Measurements from ENCODE around the gene DDC.
"Not testable (repeated sequence)": the region's sequence is repeated elsewhere in the genome, so short reads cannot be mapped to it uniquely, and the experiment has no call there.

DDC gene

DNA sequence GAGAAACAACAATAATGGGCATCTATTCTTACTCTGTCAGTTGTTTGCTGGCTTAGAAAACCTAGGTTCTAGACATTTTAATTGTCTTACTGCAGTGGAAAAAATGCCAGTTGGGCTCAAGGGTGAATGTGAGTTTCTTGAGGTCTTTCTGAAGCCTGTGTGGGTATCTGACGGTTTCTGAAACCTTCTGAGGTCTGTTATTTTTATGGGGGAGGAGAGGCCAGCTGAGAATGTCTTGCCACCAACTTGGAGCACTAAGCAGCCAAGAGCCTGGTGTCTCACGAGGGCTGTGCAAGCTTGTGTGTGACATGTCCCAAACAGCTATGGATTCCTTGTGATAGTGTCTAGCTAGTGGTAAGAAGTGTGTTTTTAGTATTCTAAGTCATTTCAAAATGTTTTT, 24.2 kb upstream of the DDC start:
- no peak for TF ChIP-seq CTCF (conservative IDR thresholded peaks at IDR 0.05; ENCODE audit: low read depth, low read length)
- no peak for DNase-seq (ENCODE audit: low read depth)
- H3K4me3 ChIP-seq (ENCODE audit: low read depth, low read length): no peak overlapping the region

DNA sequence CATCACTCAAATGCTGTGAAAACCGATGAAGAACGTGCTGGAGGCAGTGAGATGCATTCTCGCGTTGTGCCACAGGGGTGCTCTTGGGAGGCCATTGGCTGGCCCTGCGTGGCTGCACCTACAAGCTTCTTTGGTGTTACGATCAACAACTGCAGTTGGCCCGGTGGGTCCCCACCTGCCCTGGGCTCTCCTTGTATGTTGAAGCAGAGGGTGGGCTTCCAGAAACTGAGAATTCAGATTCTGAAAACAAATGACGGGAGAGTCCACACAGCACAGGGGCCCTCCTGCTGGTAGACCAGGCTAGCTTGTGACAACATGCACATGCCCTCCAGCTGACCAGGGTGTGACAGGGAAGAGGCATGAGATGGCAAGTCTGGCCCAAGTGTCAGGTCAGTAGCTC, 23.7 kb upstream of the DDC start:
- no peak overlapping the region for H3K4me3 ChIP-seq (ENCODE audit: low read depth, low read length)
- peak; percentile 7 for DNase-seq (ENCODE audit: low read depth)
- peak; percentile 28 for TF ChIP-seq CTCF (conservative IDR thresholded peaks at IDR 0.05; ENCODE audit: low read depth, low read length)

DNA sequence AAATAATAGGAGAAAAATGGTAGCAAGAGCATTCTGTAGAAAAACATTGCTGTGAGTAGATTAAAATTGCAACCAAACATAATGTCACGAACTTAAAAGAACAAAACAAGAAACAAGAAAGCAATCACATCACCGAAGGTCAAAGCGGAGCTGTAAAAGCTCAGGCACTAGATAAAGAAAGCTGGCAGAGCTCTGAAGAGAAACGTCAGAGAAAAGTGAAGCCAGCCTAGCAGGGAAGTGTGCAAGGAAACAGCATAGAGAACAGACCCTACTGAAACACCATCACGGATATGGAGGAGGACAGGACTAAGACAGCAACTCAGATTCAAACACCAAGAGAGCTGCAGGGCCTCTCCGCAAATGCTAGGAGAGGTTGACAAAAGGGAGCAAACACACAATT, 22.5 kb upstream of the DDC start:
- TF ChIP-seq CTCF (conservative IDR thresholded peaks at IDR 0.05; ENCODE audit: low read depth, low read length): no peak
- no peak for DNase-seq (ENCODE audit: low read depth)
- no peak overlapping the region for H3K4me3 ChIP-seq (ENCODE audit: low read depth, low read length)

DNA sequence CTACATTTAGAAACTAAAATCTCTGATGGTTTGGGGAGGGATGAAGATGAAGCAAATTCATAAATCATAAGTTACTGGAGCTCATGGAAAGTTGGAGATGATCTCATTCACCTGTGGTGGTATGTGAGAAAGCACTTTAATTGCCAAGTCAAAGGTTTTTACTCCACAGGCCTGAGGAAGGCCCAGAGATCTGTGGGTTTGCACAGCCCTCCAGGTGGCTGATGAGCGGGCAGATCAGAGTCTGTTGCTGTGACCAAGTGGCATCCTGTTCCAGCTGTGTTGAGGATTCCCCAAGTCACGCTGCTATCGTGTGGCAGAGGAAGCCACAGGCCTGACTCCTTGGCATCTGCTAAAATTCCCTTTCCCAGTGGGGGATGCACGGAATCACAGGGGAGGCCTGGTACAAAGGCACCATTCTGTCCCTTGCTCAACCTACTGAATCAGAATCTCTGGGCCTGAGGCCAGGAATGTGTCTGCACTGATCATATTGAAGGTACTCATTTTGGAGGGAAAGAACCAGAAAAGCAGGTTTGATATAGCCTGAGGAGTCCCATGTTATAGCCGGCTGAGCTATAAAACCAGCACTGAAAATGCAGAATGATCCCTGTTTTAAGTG, 19.7 kb upstream of the DDC start:
- no peak for TF ChIP-seq CTCF (conservative IDR thresholded peaks at IDR 0.05; ENCODE audit: low read depth, low read length)

GRCh38 chr7:50584386-50584785, 19.2 kb upstream of the DDC start:
- no peak overlapping the region for H3K4me3 ChIP-seq (ENCODE audit: low read depth, low read length)
- TF ChIP-seq CTCF (conservative IDR thresholded peaks at IDR 0.05; ENCODE audit: low read depth, low read length): no peak
- no peak for DNase-seq (ENCODE audit: low read depth)

More for the DNA sequence above, 19.7 kb upstream of the DDC start:
- no peak overlapping the region for H3K4me3 ChIP-seq (ENCODE audit: low read depth, low read length)
- no peak for DNase-seq (ENCODE audit: low read depth)

DNA sequence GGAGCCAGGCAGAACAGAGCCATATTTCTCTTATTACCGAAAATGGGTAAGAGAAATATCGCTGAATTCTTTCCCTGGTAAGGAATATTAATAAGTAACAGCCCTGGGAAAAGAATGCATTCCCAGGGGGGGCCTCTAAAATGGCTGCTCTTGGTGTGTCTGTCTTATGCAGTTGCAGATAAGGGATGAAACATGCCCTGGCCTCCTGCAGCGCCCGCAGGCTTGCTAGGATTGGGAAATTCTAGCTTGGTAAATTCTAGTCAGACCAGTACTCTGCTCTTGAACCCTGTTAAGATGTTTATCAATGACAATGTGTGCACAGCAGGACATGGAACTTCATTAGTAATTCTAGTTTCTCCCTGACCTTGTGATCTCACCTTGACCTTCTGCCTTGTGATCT, 18.1 kb upstream of the DDC start:
- DNase-seq (ENCODE audit: low read depth); H3K4me3 ChIP-seq (ENCODE audit: low read depth, low read length): not testable (repeated sequence)

- not testable (repeated sequence) for H3K4me3 ChIP-seq (ENCODE audit: low read depth, low read length); DNase-seq (ENCODE audit: low read depth)
Measured at GRCh38 chr7:50582271-50582670, 17.1 kb upstream of the DDC start.

DNA sequence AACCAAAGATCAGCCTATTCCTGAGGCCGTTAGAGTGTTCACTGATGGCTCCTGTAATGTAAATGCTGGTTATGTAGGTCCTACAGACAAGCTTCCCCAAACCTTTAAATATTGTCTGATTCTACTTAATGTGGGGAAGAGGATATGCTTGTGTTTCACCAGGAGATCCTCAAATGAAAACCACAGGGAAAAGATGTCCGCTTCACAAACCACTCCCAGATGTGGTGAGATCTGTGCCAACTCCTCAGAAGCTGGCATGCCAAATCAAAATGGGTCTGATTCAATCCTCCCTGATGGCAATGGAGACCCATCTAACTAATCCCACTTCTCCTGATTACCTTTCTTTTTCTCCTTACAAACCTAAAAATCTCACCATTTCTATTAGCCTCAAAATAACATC, 15.5 kb upstream of the DDC start:
- not testable (repeated sequence) for H3K4me3 ChIP-seq (ENCODE audit: low read depth, low read length); DNase-seq (ENCODE audit: low read depth)

GRCh38 chr7:50580057-50580456, 14.9 kb upstream of the DDC start:
- TF ChIP-seq CTCF (conservative IDR thresholded peaks at IDR 0.05; ENCODE audit: low read depth, low read length): no peak
- no peak for DNase-seq (ENCODE audit: low read depth)
- no peak overlapping the region for H3K4me3 ChIP-seq (ENCODE audit: low read depth, low read length)

- H3K4me3 ChIP-seq (ENCODE audit: low read depth, low read length); DNase-seq (ENCODE audit: low read depth): not testable (repeated sequence)
Measured at GRCh38 chr7:50578105-50578504, 12.9 kb upstream of the DDC start.

All from choroid plexus epithelial cell (primary cell).